Astrocyte (in vitro differentiated cells and primary cell): ENCODE measurements around the gene HMCN1.

Experiments
- CTCF ChIP-seq: IDR thresholded peaks from 2 replicates; pipeline ENCODE4 v1.5.1; 2011; ENCODE audit warnings: low read depth, mild to moderate bottlenecking, inconsistent platforms, low read length, moderate library complexity; ENCODE audit not compliant: insufficient read depth
- EZH2 ChIP-seq: IDR thresholded peaks from 2 replicates; pipeline ENCODE4 v1.6.1; 2012; ENCODE audit warnings: mild to moderate bottlenecking, low read length, inconsistent platforms; ENCODE audit not compliant: insufficient read depth

- no peak for TF ChIP-seq EZH2
- no peak for TF ChIP-seq CTCF
These were observed 146.7 kb downstream of the HMCN1 start for GRCh38 chr1:185880779-185881333.
